ENCODE data around the gene C11orf97.

GRCh38 chr11:94539420-94539819 is 27.2 kb downstream of the C11orf97 start:
- TF ChIP-seq GTF2F1 (IDR thresholded peaks at IDR 0.05; ENCODE audit: borderline replicate concordance, low read depth, low read length) (no peak), BRCA1 (IDR thresholded peaks at IDR 0.05; ENCODE audit: low read depth, low read length) (no peak), RAD21 (IDR thresholded peaks at IDR 0.05 in 1 of 2, conservative IDR thresholded peaks at IDR 0.05 in 1 of 2; ENCODE audit: low read depth in 2 of 2, low read length in 2 of 2) (no peak)

Data from H1 (cell line).